Stimulated activated naive CD8-positive, alpha-beta T cell treated with anti-CD3 and anti-CD28 coated beads, Interleukin-15, amount 100 ng/mL, for 72 hours (primary cell): ENCODE results near the gene KRTAP5-10.
"Not testable (repeated sequence)": the region's sequence is repeated elsewhere in the genome, so short reads cannot be mapped to it uniquely, and the experiment has no call there.

Experiments used
- ATAC-seq: fragments of 150-1000 bp; cut with Tn5 transposase; 2 replicates; pipeline ENCODE4 v1.10.0; 2021; ENCODE audit warnings: mild to moderate bottlenecking, moderate library complexity
- DNase-seq, 2 donors: peaks; one replicate each; pipeline ENCODE4 v3.0.0; 2021 to 2022
- H3K27ac Mint-ChIP-seq, 2 donors: one replicate each; pipeline ENCODE4 v1.8.0; 2022; ENCODE audit warnings: mild to moderate bottlenecking in 2 of 2, mixed read lengths in 2 of 2, moderate library complexity in 2 of 2
- H3K27me3 Mint-ChIP-seq: one replicate; pipeline ENCODE4 v1.8.0; 2022; ENCODE audit warnings: mixed read lengths
- H3K4me1 Mint-ChIP-seq: one replicate; pipeline ENCODE4 v1.8.0; 2022; ENCODE audit warnings: mild to moderate bottlenecking, mixed read lengths
- H3K4me3 Mint-ChIP-seq, 2 donors: one replicate each; pipeline ENCODE4 v1.8.0; 2022; ENCODE audit warnings: mild to moderate bottlenecking in 2 of 2, mixed read lengths in 2 of 2, moderate library complexity in 1 of 2
- H3K9me3 Mint-ChIP-seq, 2 donors: one replicate each; pipeline ENCODE4 v1.8.0; 2022; ENCODE audit warnings: mixed read lengths in 2 of 2

KRTAP5-10 gene

GRCh38 chr11:71565263-71565662 lies at the start of gene KRTAP5-10:
TSS of gene KRTAP5-10 (plus strand) at chr11:71565563. CDS start at chr11:71565588, 25 bp downstream.
- Mint-ChIP-seq H3K9me3 (no peaks in the 10 kb centered on the region), H3K27ac (no peak within 1 kb of the TSS)
- no peak for ATAC-seq

GRCh38 chr11:71518506-71519471 lies 46.6 kb upstream of the KRTAP5-10 start:
- Mint-ChIP-seq H3K27me3 (no peaks in the 10 kb centered on the region), H3K4me1 (no peaks in the 10 kb centered on the region), H3K9me3 (peaks cover 4 to 16% of the 10 kb centered on the region in 2 donors), H3K27ac (no peak overlapping the region), H3K4me3 (no peak overlapping the region)
- ATAC-seq, result no peak
- DNase-seq, result no peak

More at GRCh38 chr11:71565263-71565662, at the start of gene KRTAP5-10:
- Mint-ChIP-seq H3K4me1 (no peaks in the 10 kb centered on the region), H3K4me3 (no peak within 1 kb of the TSS), H3K27me3 (peaks cover 55% of the 10 kb centered on the region)
- DNase-seq, result no peak

GRCh38 chr11:71519546-71519945 lies 45.8 kb upstream of the KRTAP5-10 start:
- no peak for ATAC-seq
- DNase-seq, result no peak
- H3K9me3 Mint-ChIP-seq, result peaks cover 0 to 10% of the 10 kb centered on the region in 2 donors
- H3K4me1 Mint-ChIP-seq, result no peaks in the 10 kb centered on the region
- no peaks in the 10 kb centered on the region for H3K27me3 Mint-ChIP-seq
- no peak overlapping the region for H3K27ac Mint-ChIP-seq
- H3K4me3 Mint-ChIP-seq, result no peak overlapping the region

GRCh38 chr11:71525188-71525937 lies 40.0 kb upstream of the KRTAP5-10 start:
- peaks cover 0 to 10% of the 10 kb centered on the region in 2 donors for H3K9me3 Mint-ChIP-seq
- H3K4me1 Mint-ChIP-seq, result no peaks in the 10 kb centered on the region
- H3K27ac Mint-ChIP-seq, result no peak overlapping the region
- peaks cover 22% of the 10 kb centered on the region for H3K27me3 Mint-ChIP-seq
- ATAC-seq (no peak), DNase-seq (no peak)
- H3K4me3 Mint-ChIP-seq, result no peak overlapping the region

GRCh38 chr11:71525938-71526495 lies 39.3 kb upstream of the KRTAP5-10 start:
- ATAC-seq (no peak), DNase-seq (no peak)
- no peak overlapping the region for H3K4me3 Mint-ChIP-seq
- H3K27ac Mint-ChIP-seq, result no peak overlapping the region
- peaks cover 0 to 8% of the 10 kb centered on the region in 2 donors for H3K9me3 Mint-ChIP-seq
- H3K27me3 Mint-ChIP-seq, result peaks cover 22% of the 10 kb centered on the region
- no peaks in the 10 kb centered on the region for H3K4me1 Mint-ChIP-seq

GRCh38 chr11:71526796-71527575 lies 38.4 kb upstream of the KRTAP5-10 start, which contains the start of gene KRTAP5-7:
TSS of gene KRTAP5-7 (plus strand) at chr11:71527267. CDS start at chr11:71527301, 34 bp downstream.
- H3K27me3 Mint-ChIP-seq, result peaks cover 22% of the 10 kb centered on the region
- ATAC-seq, H3K4me3 Mint-ChIP-seq, DNase-seq, H3K9me3 Mint-ChIP-seq, H3K4me1 Mint-ChIP-seq: not testable (repeated sequence)
- H3K27ac Mint-ChIP-seq, result peak within 1 kb of the TSS in 1 of 2 donors; percentile 63

GRCh38 chr11:71527576-71528210 lies 37.7 kb upstream of the KRTAP5-10 start:
- no peak overlapping the region for H3K27ac Mint-ChIP-seq
- no peaks in the 10 kb centered on the region for H3K4me1 Mint-ChIP-seq
- H3K27me3 Mint-ChIP-seq, result peaks cover 22% of the 10 kb centered on the region
- no peak overlapping the region for H3K4me3 Mint-ChIP-seq
- DNase-seq (no peak), ATAC-seq (no peak)
- H3K9me3 Mint-ChIP-seq, result no peaks in the 10 kb centered on the region

- Mint-ChIP-seq H3K27me3 (peaks cover 22% of the 10 kb centered on the region), H3K4me1 (no peaks in the 10 kb centered on the region), H3K4me3 (no peak overlapping the region), H3K27ac (no peak overlapping the region), H3K9me3 (no peaks in the 10 kb centered on the region)
- ATAC-seq (no peak), DNase-seq (no peak)
Observed at GRCh38 chr11:71530602-71531001, 34.8 kb upstream of the KRTAP5-10 start.

- peak overlapping the region; percentile 38 to 72 for H3K27ac Mint-ChIP-seq
- H3K4me1 Mint-ChIP-seq, result no peaks in the 10 kb centered on the region
- ATAC-seq (no peak), DNase-seq (no peak)
- peaks cover 14% of the 10 kb centered on the region for H3K27me3 Mint-ChIP-seq
- H3K4me3 Mint-ChIP-seq, result no peak overlapping the region
- no peaks in the 10 kb centered on the region for H3K9me3 Mint-ChIP-seq
Observed at GRCh38 chr11:71532036-71532610, 33.2 kb upstream of the KRTAP5-10 start.

GRCh38 chr11:71534711-71535608 lies 30.4 kb upstream of the KRTAP5-10 start:
- not testable (repeated sequence) for H3K9me3 Mint-ChIP-seq, H3K4me1 Mint-ChIP-seq, DNase-seq, ATAC-seq, H3K4me3 Mint-ChIP-seq, H3K27me3 Mint-ChIP-seq, H3K27ac Mint-ChIP-seq

- DNase-seq (no peak), ATAC-seq (no peak)
- Mint-ChIP-seq H3K4me1 (no peaks in the 10 kb centered on the region), H3K27ac (peak overlapping the region in 1 of 2 donors; percentile 57), H3K27me3 (no peaks in the 10 kb centered on the region), H3K4me3 (no peak overlapping the region), H3K9me3 (peaks cover 3 to 12% of the 10 kb centered on the region in 2 donors)
Observed at GRCh38 chr11:71535825-71536224, 29.5 kb upstream of the KRTAP5-10 start.

- no peak for DNase-seq
- Mint-ChIP-seq H3K9me3 (peaks cover 10 to 21% of the 10 kb centered on the region in 2 donors), H3K4me1 (no peaks in the 10 kb centered on the region), H3K27me3 (no peaks in the 10 kb centered on the region), H3K27ac (no peak overlapping the region), H3K4me3 (no peak overlapping the region)
- ATAC-seq, result no peak
Observed at GRCh38 chr11:71537537-71537936, 27.8 kb upstream of the KRTAP5-10 start.

- H3K9me3 Mint-ChIP-seq, result peaks cover 10 to 24% of the 10 kb centered on the region in 2 donors
- ATAC-seq, H3K27ac Mint-ChIP-seq, H3K4me3 Mint-ChIP-seq, H3K4me1 Mint-ChIP-seq, DNase-seq, H3K27me3 Mint-ChIP-seq: not testable (repeated sequence)
Observed at GRCh38 chr11:71537977-71538665, 27.2 kb upstream of the KRTAP5-10 start, which contains the start of gene KRTAP5-8. TSS of gene KRTAP5-8 (plus strand) at chr11:71538025. CDS start at chr11:71538056, 31 bp downstream.
